Measurements from ENCODE around the gene JMJD6. TPM values are rescaled to one million over a fixed set of nuclear protein-coding genes. Genes with fewer than 3 reads are reported as not detected.
"Not testable (repeated sequence)": the region's sequence is repeated elsewhere in the genome, so short reads cannot be mapped to it uniquely, and the experiment has no call there.

The JMJD6 gene
- polyA plus RNA-seq, 1 experiment, result 17.2 TPM

GRCh38 chr17:76700270-76700616 is 26.2 kb downstream of the JMJD6 start:
- no peak for DNase-seq (ENCODE audit: low read depth)
- CTCF ChIA-PET, result no interaction called here
- POLR2A ChIA-PET, result no interaction called here
- no peaks in the 10 kb centered on the region for H3K27me3 ChIP-seq (ENCODE audit: control insufficient read depth, insufficient read depth, low read length)
- TF ChIP-seq CTCF (IDR thresholded peaks at IDR 0.05; ENCODE audit: insufficient read depth, low read depth, low read length), result no peak
- no peak overlapping the region; the same call in 1 of the 2 replicates for H3K4me3 ChIP-seq (ENCODE audit: low read depth, low read length)
- peaks cover 6% of the 10 kb centered on the region for H3K36me3 ChIP-seq (ENCODE audit: control insufficient read depth, insufficient read depth, low read length)

DNA sequence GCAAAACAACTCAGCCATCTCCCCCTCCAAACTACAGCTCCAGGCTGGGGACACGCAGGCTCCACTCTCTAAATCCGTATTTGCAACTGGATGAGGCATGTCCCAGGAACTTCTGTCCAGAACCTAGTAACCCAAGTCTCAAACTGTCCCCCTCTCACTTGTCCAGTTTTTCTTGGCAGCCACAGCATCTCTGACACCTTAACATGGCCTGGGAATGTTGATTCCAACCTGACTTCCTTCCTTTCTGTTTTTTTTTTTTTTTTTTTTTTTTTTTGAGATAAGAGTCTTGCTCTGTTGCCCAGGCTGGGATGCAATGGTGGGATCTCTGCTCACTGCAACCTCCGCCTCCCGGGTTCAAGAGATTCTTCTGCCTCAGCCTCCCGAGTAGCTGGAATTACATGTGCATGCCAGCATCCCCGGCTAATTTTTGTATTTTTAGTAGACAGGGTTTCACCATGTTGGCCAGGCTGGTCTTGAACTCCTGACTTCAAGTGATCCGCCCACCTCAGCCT is 27.9 kb downstream of the JMJD6 start:
- POLR2A ChIA-PET, result not testable (repeated sequence)
- CTCF ChIA-PET, result interaction anchor here (1.9 kb wide), 1 partner anchor 17 kb away, joined by 11 read pairs; no protein-coding TSS in a partner anchor

GRCh38 chr17:76697702-76698465 is 28.5 kb downstream of the JMJD6 start:
- Histone ChIP-seq H3K27me3 (ENCODE audit: control insufficient read depth, insufficient read depth, low read length) (no peaks in the 10 kb centered on the region), H3K36me3 (ENCODE audit: control insufficient read depth, insufficient read depth, low read length) (peaks cover 6% of the 10 kb centered on the region), H3K4me3 (ENCODE audit: low read depth, low read length) (no peak overlapping the region)
- no peak for TF ChIP-seq CTCF (IDR thresholded peaks at IDR 0.05; ENCODE audit: insufficient read depth, low read depth, low read length)
- CTCF ChIA-PET, result interaction anchor here (0.7 to 1.9 kb wide), 5 partner anchors 9 to 20 kb away, joined by 3 to 11 read pairs (median 5); no protein-coding TSS in a partner anchor
- no peak for DNase-seq (ENCODE audit: low read depth)
- POLR2A ChIA-PET, result no interaction called here

More for the DNA sequence above, 27.9 kb downstream of the JMJD6 start:
- not testable (repeated sequence) for H3K4me3 ChIP-seq (ENCODE audit: low read depth, low read length); DNase-seq (ENCODE audit: low read depth); H3K27me3 ChIP-seq (ENCODE audit: control insufficient read depth, insufficient read depth, low read length); H3K36me3 ChIP-seq (ENCODE audit: control insufficient read depth, insufficient read depth, low read length)

- Histone ChIP-seq H3K4me3 (ENCODE audit: low read depth, low read length) (no peak overlapping the region), H3K36me3 (ENCODE audit: control insufficient read depth, insufficient read depth, low read length) (peaks cover 6% of the 10 kb centered on the region), H3K27me3 (ENCODE audit: control insufficient read depth, insufficient read depth, low read length) (no peaks in the 10 kb centered on the region)
- ChIA-PET CTCF (interaction anchor here (0.7 to 1.9 kb wide), 5 partner anchors 8 to 21 kb away, joined by 3 to 11 read pairs (median 5); no protein-coding TSS in a partner anchor), POLR2A (no interaction called here)
- TF ChIP-seq CTCF (IDR thresholded peaks at IDR 0.05; ENCODE audit: insufficient read depth, low read depth, low read length), result no peak
- no peak for DNase-seq (ENCODE audit: low read depth)
Measured at GRCh38 chr17:76696763-76697701, 29.4 kb downstream of the JMJD6 start.

- H3K27me3 ChIP-seq (ENCODE audit: control insufficient read depth, insufficient read depth, low read length), result no peaks in the 10 kb centered on the region
- ChIA-PET CTCF (no interaction called here), POLR2A (no interaction called here)
- H3K36me3 ChIP-seq (ENCODE audit: control insufficient read depth, insufficient read depth, low read length), result peaks cover 6% of the 10 kb centered on the region
- TF ChIP-seq CTCF (IDR thresholded peaks at IDR 0.05; ENCODE audit: insufficient read depth, low read depth, low read length), result no peak
- no peak overlapping the region for H3K4me3 ChIP-seq (ENCODE audit: low read depth, low read length)
- DNase-seq (ENCODE audit: low read depth), result no peak
Measured at GRCh38 chr17:76695059-76695831, 31.2 kb downstream of the JMJD6 start.
